ENCODE measurements around the gene STRN3.
"Not testable (repeated sequence)": the region's sequence is repeated elsewhere in the genome, so short reads cannot be mapped to it uniquely, and the experiment has no call there.

GRCh38 chr14:30969796-30970195 lies 56.4 kb downstream of the STRN3 start:
- not testable (repeated sequence) for TF ChIP-seq CTCF (IDR thresholded peaks at IDR 0.05; ENCODE audit: low read depth, low read length); POLR2A (IDR thresholded peaks at IDR 0.05; ENCODE audit: extremely low read depth, insufficient read length); MAX (IDR thresholded peaks at IDR 0.05; ENCODE audit: low read depth, low read length)
